GM21619 (cell line): ENCODE measurements around the gene PTPRJ.
"Not testable (repeated sequence)": the region's sequence is repeated elsewhere in the genome, so short reads cannot be mapped to it uniquely, and the experiment has no call there.

ENCODE experiments used
- ATAC-seq: cut with Tn5 transposase; IDR thresholded peaks from one replicate; pipeline ENCODE4 v1.9.1; 2021; ENCODE audit not compliant: unreplicated experiment

The PTPRJ gene

GRCh38 chr11:48108231-48109045, 128.1 kb downstream of the PTPRJ start:
- ATAC-seq, result no peak

- ATAC-seq, result no peak
These were observed 128.8 kb downstream of the PTPRJ start for GRCh38 chr11:48109046-48109666.

- ATAC-seq, result no peak
These were observed 130.1 kb downstream of the PTPRJ start for GRCh38 chr11:48110509-48110766.

GRCh38 chr11:48111891-48112290, 131.5 kb downstream of the PTPRJ start:
- no peak for ATAC-seq

GRCh38 chr11:48114740-48115139, 134.4 kb downstream of the PTPRJ start:
- ATAC-seq, result no peak

- ATAC-seq, result no peak
These were observed 136.3 kb downstream of the PTPRJ start for GRCh38 chr11:48116437-48117228.

- no peak for ATAC-seq
These were observed 141.9 kb downstream of the PTPRJ start for GRCh38 chr11:48122246-48122645.

GRCh38 chr11:48122656-48123055, 142.3 kb downstream of the PTPRJ start:
- ATAC-seq, result no peak

GRCh38 chr11:48123254-48123875, 143.0 kb downstream of the PTPRJ start:
- no peak for ATAC-seq

GRCh38 chr11:48123934-48124755, 143.8 kb downstream of the PTPRJ start:
- no peak for ATAC-seq

GRCh38 chr11:48124880-48125279, 144.5 kb downstream of the PTPRJ start:
- no peak for ATAC-seq

GRCh38 chr11:48125866-48126265, 145.5 kb downstream of the PTPRJ start:
- ATAC-seq, result no peak

GRCh38 chr11:48127521-48128183, 147.3 kb downstream of the PTPRJ start:
- no peak for ATAC-seq

GRCh38 chr11:48129697-48130395, 149.5 kb downstream of the PTPRJ start:
- ATAC-seq, result no peak

- no peak for ATAC-seq
These were observed 154.0 kb downstream of the PTPRJ start for GRCh38 chr11:48134221-48134922.

GRCh38 chr11:48138222-48138621, 157.9 kb downstream of the PTPRJ start:
- no peak for ATAC-seq

- not testable (repeated sequence) for ATAC-seq
These were observed 159.5 kb downstream of the PTPRJ start for GRCh38 chr11:48139896-48140295.

GRCh38 chr11:48141475-48142122, 161.2 kb downstream of the PTPRJ start:
- no peak for ATAC-seq
